Measurements from ENCODE around the gene TRPV4. TPM values are rescaled to one million over a fixed set of nuclear protein-coding genes. Genes with fewer than 3 reads are reported as not detected.
A peak's percentile ranks its signal among the peaks of the same experiment; 100 is the strongest.

The TRPV4 gene
- total RNA-seq, 1 donor from 2014 or later: 3.5 TPM

- H3K36me3 Mint-ChIP-seq (ENCODE audit: low read depth): no peaks in the 10 kb centered on the region
- H3K4me1 Mint-ChIP-seq: no peaks in the 10 kb centered on the region
- no peaks in the 10 kb centered on the region for H3K9me3 Mint-ChIP-seq
- H3K27me3 Mint-ChIP-seq (ENCODE audit: low read depth): no peaks in the 10 kb centered on the region
- TF ChIP-seq, protein P1, sequence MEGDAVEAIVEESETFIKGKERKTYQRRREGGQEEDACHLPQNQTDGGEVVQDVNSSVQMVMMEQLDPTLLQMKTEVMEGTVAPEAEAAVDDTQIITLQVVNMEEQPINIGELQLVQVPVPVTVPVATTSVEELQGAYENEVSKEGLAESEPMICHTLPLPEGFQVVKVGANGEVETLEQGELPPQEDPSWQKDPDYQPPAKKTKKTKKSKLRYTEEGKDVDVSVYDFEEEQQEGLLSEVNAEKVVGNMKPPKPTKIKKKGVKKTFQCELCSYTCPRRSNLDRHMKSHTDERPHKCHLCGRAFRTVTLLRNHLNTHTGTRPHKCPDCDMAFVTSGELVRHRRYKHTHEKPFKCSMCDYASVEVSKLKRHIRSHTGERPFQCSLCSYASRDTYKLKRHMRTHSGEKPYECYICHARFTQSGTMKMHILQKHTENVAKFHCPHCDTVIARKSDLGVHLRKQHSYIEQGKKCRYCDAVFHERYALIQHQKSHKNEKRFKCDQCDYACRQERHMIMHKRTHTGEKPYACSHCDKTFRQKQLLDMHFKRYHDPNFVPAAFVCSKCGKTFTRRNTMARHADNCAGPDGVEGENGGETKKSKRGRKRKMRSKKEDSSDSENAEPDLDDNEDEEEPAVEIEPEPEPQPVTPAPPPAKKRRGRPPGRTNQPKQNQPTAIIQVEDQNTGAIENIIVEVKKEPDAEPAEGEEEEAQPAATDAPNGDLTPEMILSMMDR (conservative IDR thresholded peaks at IDR 0.05): no peak
- no peak for DNase-seq (ENCODE audit: low read depth, low spot score)
- H3K4me3 Mint-ChIP-seq: no peak overlapping the region
- H3K27ac Mint-ChIP-seq (ENCODE audit: unreplicated experiment): peak overlapping the region; percentile 86
These were observed 62.9 kb downstream of the TRPV4 start for GRCh38 chr12:109770104-109770860.

DNA sequence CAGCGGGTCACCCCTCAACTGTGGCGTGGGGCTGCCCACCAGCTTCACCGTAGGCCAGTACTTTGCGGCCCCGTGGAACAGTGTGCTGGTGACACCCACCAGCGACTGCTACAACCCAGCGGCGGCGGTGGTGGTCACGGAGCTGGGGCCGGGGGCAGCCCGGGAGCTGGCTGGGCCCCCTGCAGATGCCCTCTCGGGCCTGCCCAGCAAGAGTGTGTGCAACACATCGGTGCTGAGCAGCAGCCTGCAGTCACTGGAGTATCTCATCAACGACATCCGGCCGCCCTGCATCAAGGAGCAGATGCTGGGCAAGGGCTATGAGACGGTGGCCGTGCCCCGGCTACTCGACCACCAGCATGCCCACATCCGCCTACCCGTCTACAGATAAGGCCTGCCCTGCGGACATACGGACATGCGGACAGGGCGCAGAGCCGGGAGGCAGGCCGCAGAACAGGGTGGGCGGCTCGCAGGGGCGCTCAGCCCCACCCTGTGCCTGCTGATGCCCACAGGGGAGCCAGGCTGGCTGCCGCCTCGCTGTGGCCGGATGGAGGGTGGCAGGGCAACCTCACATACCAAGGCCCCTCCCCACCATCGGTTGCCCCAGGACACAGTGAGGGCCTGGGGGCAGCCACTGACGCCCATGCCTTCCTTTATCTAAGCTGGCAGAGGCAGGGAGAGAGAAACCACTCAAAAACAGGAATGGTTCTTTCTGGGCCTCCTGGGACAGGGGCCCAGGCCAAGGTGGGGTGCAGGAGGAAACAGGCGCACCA, 64.1 kb downstream of the TRPV4 start:
- Mint-ChIP-seq H3K4me1 (no peaks in the 10 kb centered on the region), H3K4me3 (no peak overlapping the region), H3K27ac (ENCODE audit: unreplicated experiment) (no peak overlapping the region), H3K27me3 (ENCODE audit: low read depth) (no peaks in the 10 kb centered on the region), H3K9me3 (no peaks in the 10 kb centered on the region), H3K36me3 (ENCODE audit: low read depth) (no peaks in the 10 kb centered on the region)
- TF ChIP-seq, protein P1 (conservative IDR thresholded peaks at IDR 0.05): no peak
- DNase-seq (ENCODE audit: low read depth, low spot score): no peak

- DNase-seq (ENCODE audit: low read depth, low spot score): no peak
- TF ChIP-seq, protein P1 (conservative IDR thresholded peaks at IDR 0.05): no peak
- Mint-ChIP-seq H3K27ac (ENCODE audit: unreplicated experiment) (no peak overlapping the region), H3K27me3 (ENCODE audit: low read depth) (no peaks in the 10 kb centered on the region), H3K4me3 (no peak overlapping the region), H3K9me3 (no peaks in the 10 kb centered on the region), H3K4me1 (no peaks in the 10 kb centered on the region), H3K36me3 (ENCODE audit: low read depth) (no peaks in the 10 kb centered on the region)
These were observed 65.0 kb downstream of the TRPV4 start for GRCh38 chr12:109767991-109768900.

- Mint-ChIP-seq H3K27ac (ENCODE audit: unreplicated experiment) (no peak overlapping the region), H3K9me3 (no peaks in the 10 kb centered on the region), H3K27me3 (ENCODE audit: low read depth) (no peaks in the 10 kb centered on the region), H3K4me3 (no peak overlapping the region), H3K36me3 (ENCODE audit: low read depth) (no peaks in the 10 kb centered on the region), H3K4me1 (no peaks in the 10 kb centered on the region)
- TF ChIP-seq, protein P1 (conservative IDR thresholded peaks at IDR 0.05): no peak
- DNase-seq (ENCODE audit: low read depth, low spot score): no peak
These were observed 65.7 kb downstream of the TRPV4 start for GRCh38 chr12:109767456-109767855.

GRCh38 chr12:109766251-109766778, 66.9 kb downstream of the TRPV4 start:
- Mint-ChIP-seq H3K27ac (ENCODE audit: unreplicated experiment) (peak overlapping the region; percentile 27), H3K4me1 (no peaks in the 10 kb centered on the region), H3K4me3 (no peak overlapping the region), H3K9me3 (no peaks in the 10 kb centered on the region), H3K36me3 (ENCODE audit: low read depth) (no peaks in the 10 kb centered on the region), H3K27me3 (ENCODE audit: low read depth) (no peaks in the 10 kb centered on the region)
- TF ChIP-seq, protein P1 (conservative IDR thresholded peaks at IDR 0.05): no peak
- DNase-seq (ENCODE audit: low read depth, low spot score): no peak

Data from neural crest cell (in vitro differentiated cells).